Measurements from ENCODE around the gene UBE2L3.
"Not testable (repeated sequence)": the region's sequence is repeated elsewhere in the genome, so short reads cannot be mapped to it uniquely, and the experiment has no call there.

Gene UBE2L3

DNA sequence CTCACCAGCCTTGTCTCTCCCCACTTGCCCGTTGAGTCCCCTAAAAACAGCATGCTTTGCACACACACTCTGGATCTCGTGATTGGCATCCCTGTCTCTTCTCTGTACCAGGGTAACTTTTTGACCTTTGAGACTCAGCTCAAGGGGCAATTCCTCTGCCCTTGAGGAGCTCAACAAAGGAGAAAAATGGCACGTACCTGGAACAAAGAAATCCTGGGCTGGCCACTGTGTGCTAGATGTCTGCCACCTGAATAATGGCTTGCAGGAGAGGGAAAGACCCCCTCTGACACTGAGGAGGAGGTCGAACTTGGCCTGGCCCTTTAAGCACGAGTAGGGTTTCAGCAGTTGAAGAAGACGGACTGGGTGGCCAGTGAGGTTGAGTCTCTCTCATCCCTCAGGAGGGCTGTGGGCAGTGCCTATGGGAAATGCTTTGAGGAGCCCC, 5.8 kb downstream of the UBE2L3 start:
- DNase-seq = no peak

DNA sequence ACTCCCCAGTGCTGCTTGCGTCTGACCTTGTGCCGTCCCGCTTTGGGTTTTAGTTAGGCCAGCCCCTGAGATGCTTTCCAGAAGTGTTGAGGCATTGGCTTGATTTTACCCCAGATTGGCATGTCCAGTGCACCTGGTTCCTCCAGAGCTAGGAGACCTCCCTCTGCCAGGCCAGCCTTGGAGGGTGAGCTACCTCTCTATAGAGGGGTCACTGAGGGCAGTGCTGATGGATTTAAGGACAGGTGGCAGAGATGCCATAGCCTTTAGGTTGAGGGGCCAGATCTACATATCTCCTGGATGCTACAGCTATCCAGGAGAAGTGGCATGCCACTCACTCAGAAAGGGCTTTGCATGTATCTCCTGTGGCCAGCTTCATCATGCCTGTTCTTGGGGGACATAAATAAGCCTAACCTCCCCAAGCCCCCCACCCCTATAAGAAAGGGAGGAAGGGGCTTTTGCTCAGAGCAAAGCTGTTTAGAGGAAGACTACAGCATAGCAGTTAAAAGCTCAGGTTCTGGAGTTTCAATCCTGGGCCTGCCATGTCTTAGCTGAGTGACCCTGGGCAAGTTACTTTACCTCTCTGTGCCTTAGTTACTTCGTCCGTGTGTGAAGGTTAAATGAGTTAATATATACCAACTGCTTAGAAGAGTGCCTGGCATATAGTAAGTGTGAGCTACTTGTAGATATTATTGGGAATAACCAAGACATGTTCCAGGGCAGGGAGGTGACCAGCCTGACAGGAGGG, 6.4 kb downstream of the UBE2L3 start:
- DNase-seq = no peak

DNA sequence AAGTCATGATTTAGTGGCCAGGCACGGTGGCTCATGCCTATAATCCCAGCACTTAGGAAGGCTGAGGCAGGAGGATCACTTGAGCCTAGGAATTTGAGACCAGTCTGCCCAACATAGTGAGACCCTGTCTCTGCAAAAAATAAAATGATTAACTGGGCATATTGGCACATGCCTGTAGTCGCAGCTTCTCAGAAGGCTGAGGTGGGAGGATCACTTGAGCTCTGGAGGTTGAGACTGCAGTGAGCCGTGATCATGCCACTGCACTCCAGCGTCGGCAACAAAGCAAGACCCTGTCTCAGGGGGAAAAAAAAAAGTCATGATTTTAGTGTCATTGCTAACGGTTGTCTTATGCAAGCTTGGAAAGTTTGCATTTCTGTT, 11.9 kb downstream of the UBE2L3 start:
- DNase-seq = no peak

DNA sequence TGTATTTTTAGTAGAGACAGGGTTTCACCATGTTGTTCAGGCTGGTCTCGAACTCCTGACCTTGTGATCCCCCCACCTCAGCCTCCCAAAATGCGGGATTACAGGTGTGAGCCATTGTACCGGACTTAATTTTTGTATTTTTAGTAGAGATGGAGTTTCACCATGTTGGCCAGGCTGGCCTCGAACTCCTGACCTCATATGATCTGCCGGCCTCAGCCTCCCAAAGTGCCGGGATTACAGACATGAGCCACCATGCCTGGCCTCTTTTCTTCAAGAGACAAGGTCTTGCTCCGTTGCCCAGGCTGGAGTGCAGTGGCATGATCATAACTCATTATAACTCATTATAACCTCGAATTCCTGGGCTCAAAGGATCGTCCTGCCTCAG, 13.1 kb downstream of the UBE2L3 start:
- DNase-seq = not testable (repeated sequence)

DNA sequence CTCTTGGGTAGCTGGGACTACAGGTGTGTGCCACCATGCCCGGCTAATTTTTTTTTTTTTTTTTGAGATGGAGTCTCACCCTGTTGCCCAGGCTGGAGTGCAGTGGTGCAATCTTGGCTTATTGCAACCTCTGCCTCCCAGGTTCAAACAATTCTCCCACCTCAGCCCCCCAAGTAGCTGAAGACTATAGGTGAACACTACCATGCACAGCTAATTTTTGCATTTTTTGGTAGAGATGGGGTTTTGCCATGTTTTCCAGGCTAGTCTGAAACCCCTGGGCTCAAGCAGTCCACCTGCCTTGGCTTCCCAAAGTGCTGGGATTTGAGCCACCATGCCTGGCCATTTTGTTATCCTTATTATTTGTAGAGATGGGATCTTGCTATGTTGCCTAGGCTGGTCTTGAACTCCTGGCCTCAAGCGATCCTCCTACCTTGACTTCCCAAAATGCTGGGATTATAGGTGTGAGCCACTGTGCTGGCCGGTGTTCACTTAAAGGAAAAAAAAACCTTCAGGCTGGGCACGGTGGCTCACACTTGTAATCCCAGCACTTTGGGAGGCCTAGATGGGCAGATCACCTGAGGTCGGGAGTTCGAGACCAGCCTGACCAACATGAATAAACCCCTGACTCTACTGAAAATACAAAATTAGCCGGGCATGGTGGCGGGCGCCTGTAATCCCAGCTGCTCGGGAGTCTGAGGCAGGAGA, 13.6 kb downstream of the UBE2L3 start:
- DNase-seq = not testable (repeated sequence)

DNA sequence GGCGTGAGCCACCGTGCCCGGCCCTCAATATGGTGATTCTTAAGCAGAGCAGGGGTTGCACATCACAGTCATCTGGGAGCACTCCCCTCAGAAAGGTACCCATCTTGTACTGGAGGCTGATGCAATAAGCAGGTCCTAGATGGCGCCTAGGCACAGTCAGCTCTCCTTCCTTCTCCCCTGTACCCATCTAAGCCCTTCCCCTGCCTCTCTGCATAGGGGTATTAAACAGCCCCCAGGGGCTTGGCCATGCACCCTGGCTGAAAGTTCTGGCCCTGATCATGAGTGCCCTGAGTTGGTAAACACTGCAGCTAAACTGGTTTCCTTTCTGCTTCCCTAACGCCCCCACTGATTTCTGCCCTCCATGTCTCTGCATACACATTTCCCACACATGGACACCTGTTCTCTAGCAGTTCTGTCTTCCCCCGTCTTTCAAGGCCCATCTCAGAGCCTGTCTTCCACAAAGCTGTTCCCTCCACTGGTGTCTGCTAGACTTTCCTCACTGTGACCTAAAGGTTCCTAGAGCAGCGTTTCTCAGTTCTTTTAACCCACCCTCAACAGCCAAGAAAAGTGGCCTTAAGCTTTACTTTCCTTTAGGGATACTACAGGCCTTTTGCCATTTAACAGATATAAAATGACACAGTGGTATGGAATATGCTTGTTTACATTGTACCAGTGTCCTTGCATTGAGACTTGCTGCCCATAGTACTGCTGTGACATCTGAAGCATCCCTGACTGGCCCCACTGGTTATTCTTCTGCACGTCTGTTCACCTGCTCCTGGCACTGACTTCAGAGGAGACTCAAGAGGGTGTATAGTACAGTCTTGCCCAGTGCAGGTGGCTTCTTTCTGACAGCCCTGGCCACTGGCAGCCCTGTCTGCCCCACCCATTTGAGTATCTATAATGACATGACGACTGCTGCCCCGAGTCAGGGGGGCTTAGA, 15.6 kb downstream of the UBE2L3 start:
- DNase-seq = no peak

DNA sequence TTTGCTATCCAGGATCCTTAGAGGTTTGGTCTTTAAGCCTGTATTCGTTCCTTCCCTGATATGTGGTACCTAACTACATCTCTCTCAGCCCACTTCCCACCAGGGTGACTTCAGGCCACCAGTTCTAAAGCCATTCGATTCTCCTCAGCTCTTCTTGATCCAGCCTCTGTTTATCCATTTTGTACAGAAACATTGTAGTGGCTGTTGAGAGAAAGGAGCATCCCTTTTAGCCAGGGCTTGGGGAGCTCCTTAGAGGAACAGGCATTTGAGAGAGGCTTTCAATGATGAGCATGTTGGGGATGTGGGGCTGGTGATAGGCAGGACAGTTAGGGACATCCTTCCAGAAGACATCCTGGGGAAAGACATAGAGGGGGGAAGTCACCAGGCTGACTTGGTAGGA, 17.9 kb downstream of the UBE2L3 start:
- DNase-seq = no peak

DNA sequence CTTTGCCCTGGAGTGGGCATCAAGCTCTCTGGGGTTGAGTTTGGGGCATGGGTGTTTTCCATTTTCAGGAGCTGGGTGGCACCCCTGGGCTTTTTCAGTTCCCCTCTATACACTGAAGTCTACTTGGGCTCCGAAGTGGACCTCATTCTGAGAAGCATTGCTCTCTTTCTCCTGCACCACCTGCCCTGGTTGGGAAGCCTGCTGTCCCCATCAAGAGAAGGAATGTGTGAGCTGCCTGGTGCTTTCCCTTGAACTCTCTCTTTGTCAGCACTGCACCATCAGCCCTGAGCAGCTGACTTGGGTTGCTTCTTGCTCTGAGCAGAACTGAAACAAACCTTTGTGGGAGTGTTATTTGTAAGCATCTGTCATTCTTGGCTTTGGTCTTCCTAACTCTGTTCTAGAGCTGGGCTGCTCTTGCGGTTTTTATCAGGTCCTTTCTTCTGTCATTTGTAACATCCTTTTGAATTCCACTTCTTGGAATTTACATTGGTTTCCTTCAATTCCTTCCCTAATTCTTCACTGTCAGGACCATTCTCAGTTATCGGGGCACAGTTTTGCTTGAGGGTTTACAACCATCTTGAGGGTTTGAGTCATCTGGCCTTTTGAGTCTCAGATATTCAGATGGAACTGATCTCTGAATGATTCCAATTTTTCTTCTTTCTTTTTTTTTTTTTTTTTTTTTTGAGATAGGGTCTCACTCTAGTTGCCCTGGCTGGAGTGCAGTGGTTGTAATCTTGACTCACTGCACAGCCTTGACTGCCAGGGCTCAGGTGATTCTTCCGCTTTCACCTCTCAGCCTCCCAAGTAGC, 20.5 kb downstream of the UBE2L3 start:
- peak; percentile 47 for DNase-seq

DNA sequence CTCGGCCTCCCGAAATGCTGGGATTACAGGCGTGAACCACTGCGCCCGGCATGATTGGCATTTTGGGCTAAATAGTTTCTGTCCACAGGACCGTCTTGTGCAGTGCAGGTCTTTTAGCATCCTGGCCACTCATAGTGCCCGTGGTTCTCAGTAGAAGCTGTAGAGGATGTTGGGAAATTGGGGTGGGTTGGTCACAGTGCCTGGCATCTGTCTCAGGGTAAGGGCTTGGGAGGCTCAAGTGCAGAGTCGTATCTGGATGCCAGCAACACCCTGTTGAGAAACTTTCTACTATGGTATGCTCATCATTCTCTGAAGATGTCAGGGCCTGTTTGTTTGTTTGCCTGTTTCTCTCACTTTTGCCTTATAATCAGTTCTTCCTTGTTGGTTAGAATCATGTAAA, 21.9 kb downstream of the UBE2L3 start:
- no peak for DNase-seq

DNA sequence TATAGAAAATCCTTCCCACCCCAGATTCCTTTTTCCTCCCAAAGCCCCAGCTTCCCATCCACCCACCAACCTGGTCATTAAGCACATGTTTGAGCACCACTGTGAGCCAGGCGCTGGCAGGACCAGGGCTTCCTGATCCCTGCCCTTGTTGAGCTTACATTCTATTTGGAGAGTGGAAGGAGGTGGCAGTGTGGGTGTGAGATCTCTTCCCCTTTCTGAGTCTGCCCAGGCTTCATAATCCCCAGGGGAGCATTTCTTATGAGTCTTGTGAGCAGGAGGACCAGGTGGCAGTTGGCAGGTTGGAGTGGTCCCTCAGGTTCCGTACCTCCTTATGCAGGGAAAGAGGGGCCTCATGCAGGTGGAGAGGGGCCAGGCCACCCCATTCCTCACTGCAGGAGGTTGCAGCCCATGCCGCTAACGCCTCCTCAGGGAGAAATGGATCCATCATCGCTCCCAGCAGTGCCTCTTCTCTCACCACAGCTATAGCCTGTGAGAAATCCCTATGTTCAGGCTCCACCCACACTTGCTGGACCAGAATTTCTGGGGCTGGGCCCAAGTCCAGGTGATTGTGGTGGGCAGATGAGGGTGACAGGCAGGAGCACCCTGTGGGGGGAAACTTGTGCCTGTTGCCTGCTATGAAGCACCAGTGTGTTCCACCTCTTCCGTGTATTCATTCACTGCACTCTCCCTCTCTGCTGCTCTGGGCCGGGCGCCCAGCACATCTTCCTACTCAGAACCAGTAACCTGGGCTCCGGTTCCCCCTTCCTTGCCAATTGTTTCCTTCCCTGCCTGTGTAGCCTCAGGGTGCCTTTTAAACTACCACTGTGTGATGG, 23.5 kb downstream of the UBE2L3 start:
- no peak for DNase-seq

DNA sequence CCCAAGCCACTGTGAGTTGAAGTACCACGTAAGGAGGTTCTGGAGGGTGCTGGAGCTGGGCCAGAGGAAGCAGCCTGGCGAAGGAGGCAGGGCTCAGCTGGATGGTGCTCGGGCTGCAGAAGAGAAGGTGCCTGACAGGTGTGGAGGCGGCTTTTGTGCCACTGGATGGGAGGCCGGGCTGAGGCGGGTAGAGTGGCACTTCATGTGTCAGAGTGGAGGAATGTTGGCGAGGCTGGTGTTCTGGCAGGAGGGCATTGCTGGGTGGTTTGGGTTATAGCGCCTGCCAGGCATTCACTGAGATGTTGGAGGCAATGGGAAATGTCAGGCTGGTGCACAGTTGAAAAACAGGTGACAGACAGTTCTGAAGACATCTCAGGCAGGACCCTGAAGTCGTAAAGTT, 24.2 kb downstream of the UBE2L3 start:
- DNase-seq = no peak

DNA sequence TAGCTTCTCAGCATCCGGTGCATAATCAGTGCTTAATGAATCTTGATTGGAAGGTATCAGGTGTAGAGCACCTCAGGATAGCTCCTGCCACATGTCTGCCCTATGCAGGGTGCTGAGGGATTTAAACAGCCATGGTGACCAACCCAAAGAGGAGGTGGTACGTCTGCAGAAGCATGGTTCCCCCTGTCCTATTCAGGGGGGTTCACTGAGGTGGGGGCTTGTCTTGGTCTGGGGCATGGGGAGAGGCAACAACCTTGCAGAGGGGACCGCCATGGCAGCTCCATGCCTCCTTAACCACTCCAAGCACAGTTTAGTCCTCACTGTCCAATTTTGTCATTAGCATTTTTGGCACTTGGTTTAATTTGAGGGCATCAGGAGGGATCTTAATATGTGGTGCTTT, 24.9 kb downstream of the UBE2L3 start:
- no peak for DNase-seq

DNA sequence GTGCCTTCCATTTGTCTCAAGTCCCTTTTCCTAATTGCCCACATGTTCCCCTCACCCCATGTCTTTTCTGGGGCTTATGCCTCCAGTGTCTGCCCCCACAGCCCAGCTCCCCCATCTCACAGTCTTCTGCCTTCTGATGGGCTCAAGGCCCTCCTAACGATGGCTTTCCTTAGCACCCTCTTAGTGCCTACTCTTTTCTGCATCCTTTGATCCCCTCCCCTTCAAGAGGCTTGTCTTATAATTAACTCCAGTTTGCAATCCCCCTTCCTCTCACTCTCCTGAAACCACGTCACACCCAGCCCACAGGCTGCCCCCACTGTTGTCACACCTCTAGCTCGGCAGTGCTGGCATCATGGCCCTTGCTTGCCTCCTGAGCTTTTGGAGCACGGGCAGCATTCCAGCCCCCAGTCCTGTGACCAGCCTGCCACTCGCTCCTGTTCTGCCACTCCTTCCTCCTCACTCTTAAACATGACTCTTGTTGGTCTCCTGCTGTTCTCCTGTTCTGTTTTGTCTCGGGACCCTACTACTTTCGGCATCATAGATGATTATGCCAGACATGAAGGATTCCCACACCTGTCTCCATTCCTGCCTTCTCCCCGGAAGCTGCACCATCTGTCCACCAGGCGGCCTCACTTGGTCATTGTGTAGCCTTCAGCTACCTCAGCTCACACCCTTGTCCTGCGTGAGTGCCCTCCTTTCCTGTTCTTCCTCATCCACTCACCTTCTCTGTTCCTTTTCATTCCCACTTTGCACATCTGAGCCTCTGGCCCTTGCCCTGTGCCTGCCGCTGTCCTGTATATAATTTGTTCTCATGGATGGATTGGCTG, 26.1 kb downstream of the UBE2L3 start:
- DNase-seq = no peak

DNA sequence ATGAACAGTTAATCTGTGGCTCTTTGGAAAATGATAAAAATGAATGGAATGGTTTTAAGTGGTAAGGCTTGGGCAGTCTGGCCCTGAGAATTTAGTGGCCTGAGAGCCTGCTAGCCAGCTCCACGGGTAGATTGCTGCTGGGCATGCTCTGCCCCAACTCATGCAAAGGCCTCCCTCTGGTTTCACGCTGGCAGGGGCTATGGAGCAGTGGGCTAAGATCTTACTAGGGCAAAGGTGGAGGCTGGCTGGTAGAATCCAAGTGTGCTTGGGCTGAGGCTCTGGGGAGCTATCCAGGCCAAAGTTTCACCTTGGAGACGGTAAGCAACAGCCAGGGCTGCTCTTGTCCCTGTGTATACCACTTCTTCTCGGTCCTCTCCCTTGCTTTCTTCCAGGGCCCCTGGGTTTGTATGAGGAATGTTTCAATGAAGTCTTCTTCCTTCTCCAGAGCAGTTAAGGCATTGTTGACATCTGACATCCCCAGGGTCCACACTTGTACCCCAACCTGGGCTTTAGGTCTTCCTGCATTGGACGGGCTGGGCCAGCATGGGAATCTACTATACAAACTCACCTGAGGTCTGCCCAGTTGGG, 27.4 kb downstream of the UBE2L3 start:
- no peak for DNase-seq

DNA sequence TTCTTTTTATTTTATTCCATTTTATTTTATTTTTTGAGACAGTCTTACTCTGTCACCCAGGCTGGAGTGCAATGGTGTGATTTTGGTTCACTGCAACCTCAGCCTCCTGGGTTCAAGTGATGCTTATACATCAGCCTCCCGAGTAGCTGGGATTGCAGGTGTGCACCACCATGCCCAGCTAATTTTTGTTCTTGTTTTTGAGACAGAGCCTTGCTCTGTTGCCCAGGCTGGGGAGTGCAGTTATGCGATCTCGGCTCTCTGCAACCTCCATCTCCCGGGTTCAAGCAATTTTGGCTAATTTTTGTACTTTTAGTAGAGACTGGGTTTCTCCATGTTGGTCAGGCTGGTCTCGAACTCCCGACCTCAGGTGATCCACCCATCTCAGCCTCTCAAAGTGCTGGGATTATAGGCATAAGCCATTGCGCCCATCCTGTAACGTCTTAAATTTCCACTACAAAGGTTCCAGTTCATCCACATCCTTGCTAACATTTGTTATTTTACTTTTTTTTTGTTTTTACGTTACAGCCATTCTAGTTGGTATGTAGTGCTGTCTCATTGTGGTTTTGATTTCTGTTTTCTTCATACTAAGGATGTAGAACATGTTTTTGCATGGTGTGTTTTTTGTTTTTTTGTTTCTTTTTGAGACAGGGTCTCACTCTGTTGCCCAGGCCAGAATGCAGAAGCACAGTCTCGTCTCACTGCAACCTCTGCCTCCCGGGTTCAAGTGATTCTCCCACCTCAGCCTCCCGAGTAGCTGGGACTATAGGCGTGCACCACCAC, 29.0 kb downstream of the UBE2L3 start:
- DNase-seq = not testable (repeated sequence)

DNA sequence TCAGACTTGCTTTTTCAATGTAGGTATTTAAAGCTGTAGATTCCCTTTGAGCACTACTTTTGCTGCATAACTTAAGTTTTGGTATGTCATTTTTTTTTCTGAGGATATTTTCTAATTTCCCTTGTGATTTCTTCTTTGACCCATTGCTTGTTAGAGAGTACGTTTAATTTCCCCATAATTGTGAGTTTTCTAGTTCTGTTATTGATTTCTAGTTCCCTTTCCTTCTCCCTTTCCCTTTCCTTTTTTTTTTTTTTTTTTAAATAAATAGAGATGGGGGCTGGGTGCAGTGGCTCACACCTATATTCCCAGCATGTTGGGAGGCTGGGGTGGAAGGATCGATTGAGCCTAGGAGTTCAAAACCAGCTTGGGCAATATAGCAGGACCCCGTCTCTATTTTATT, 30.8 kb downstream of the UBE2L3 start:
- no peak for DNase-seq

DNA sequence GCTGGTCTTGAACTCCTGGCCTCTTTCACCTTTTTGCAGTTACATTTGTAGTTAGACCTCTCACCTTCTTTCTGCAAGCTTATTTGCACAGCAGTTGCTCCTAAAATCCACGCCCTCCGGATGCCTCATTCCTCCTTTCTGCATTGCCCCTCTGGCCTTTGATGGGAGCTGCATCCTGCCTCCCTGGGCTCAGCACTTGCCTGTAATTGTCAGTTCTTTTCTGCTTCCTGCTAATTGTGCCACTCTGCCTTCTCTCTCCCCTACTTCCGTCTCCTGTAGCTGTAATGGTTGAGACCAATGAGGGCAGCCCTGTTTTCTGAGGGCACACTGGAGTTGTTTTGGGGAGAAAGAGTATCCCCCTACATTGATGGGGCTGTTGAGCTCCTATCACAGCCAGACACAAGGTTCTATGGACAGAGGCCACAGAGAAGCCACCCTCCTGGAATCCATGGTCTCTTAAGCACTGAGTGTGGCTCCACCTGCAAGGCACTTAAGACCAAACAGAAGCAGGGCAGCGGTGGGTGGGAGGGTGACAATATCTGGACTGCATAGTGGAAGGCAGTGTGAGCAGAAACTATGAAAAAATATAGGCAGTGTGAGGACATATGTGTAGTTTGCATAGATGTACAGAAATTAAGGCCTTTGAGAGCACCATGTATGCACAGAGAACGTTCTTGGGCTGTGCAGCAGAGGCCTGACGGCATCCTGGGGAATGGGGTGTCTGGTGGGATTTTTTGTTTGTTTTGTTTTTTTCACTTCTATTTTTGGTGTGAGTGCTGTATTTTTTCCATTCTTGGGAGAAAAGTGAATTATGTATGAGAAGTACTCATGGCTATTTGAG, 31.8 kb downstream of the UBE2L3 start:
- no peak for DNase-seq

DNA sequence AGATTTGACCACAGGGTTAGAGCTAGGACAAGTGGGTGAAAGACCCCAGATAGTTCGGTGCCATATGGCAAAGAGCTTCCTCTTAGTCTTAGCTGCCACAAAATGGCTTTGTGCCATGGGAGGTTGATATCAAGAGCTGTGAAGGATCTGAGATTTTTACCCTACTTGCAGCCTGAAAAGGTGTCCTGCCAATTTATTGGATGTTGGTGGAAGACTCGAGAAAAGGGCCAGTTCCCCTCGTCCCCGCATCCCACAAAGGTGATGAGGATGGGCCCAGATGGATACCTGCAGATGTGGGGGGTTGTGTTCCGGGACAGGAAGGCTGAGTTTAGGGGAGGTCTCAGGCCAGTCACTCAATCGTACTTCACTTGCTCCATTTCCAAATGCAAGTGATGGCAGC, 35.1 kb downstream of the UBE2L3 start:
- DNase-seq = no peak

DNA sequence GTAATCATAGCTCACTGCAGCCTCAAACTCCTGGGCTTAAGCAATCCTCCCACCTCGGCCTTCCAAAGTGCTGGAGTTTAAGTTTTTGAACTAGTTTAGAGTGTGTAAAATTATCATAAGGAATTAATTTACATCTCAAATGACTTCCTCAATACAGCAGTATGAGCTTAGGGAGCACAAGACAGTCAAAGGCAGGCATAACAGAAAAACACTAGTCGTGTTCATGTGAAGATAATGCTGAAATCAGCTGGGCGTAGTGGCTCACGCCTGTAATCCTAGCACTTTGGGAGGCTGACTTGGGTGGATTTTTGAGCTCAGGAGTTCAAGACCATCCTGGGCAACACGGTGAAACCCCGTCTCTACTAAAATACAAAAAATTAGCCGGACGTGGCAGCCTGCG, 36.5 kb downstream of the UBE2L3 start:
- no peak for DNase-seq
